AML-193 (cell line): ENCODE results near the gene SLC28A1.
"Not testable (repeated sequence)": the region's sequence is repeated elsewhere in the genome, so short reads cannot be mapped to it uniquely, and the experiment has no call there.

ENCODE experiments used
- DNase-seq, 2 experiments: peaks; one replicate each; lab custom pipeline; 2025; lab: John Stamatoyannopoulos, UW

Gene SLC28A1

GRCh38 chr15:84910928-84911623 lies 26.6 kb downstream of the SLC28A1 start:
- DNase-seq, result no peak

GRCh38 chr15:84911879-84912660 lies 27.6 kb downstream of the SLC28A1 start:
- no peak for DNase-seq

- no peak for DNase-seq
Observed at GRCh38 chr15:84913360-84913723, 28.9 kb downstream of the SLC28A1 start.

- no peak for DNase-seq
Observed at GRCh38 chr15:84914351-84914750, 29.9 kb downstream of the SLC28A1 start.

GRCh38 chr15:84914909-84915605 lies 30.6 kb downstream of the SLC28A1 start:
- peak in 1 of 2 experiments; percentile 5 for DNase-seq

- no peak for DNase-seq
Observed at GRCh38 chr15:84915606-84915958, 31.1 kb downstream of the SLC28A1 start.

GRCh38 chr15:84917452-84917851 lies 33.0 kb downstream of the SLC28A1 start:
- DNase-seq, result no peak

GRCh38 chr15:84919106-84919667 lies 34.7 kb downstream of the SLC28A1 start:
- no peak for DNase-seq

- no peak for DNase-seq
Observed at GRCh38 chr15:84921121-84921520, 36.7 kb downstream of the SLC28A1 start.

GRCh38 chr15:84922530-84922929 lies 38.1 kb downstream of the SLC28A1 start:
- DNase-seq, result no peak

- DNase-seq, result no peak
Observed at GRCh38 chr15:84924077-84924731, 39.7 kb downstream of the SLC28A1 start.

GRCh38 chr15:84924821-84925569 lies 40.5 kb downstream of the SLC28A1 start:
- not testable (repeated sequence) for DNase-seq

GRCh38 chr15:84925906-84926305 lies 41.4 kb downstream of the SLC28A1 start:
- no peak for DNase-seq

- DNase-seq, result no peak
Observed at GRCh38 chr15:84926491-84927230, 42.2 kb downstream of the SLC28A1 start.

- DNase-seq, result no peak
Observed at GRCh38 chr15:84928843-84929168, 44.3 kb downstream of the SLC28A1 start.

- DNase-seq, result no peak
Observed at GRCh38 chr15:84929795-84930603, 45.5 kb downstream of the SLC28A1 start.

GRCh38 chr15:84934942-84935729 lies 50.7 kb downstream of the SLC28A1 start:
- no peak for DNase-seq

GRCh38 chr15:84937144-84937543 lies 52.7 kb downstream of the SLC28A1 start:
- no peak for DNase-seq

- no peak for DNase-seq
Observed at GRCh38 chr15:84938726-84939125, 54.3 kb downstream of the SLC28A1 start.
